MM.1S (cell line): ENCODE measurements around the gene CNTN5.

ENCODE experiments used
- CTCF ChIP-seq: fragments of 300-600 bp; sonication (generic); IDR thresholded peaks from 2 replicates; pipeline ENCODE4 v1.5.1; 2016; ENCODE audit warnings: antibody characterized with exemption, low read length, mixed read lengths
- EZH2 ChIP-seq: fragments of 300-600 bp; sonication (generic); optimal IDR thresholded peaks from 2 replicates; pipeline ENCODE3; 2017; ENCODE audit warnings: low read depth, mild to moderate bottlenecking, antibody characterized with exemption, low read length, mixed read lengths
- EZH2phosphoT487 ChIP-seq: fragments of 300-600 bp; sonication (generic); IDR thresholded peaks from 2 replicates; pipeline ENCODE4 v1.6.1; 2018; ENCODE audit warnings: antibody characterized with exemption, low read length

DNA sequence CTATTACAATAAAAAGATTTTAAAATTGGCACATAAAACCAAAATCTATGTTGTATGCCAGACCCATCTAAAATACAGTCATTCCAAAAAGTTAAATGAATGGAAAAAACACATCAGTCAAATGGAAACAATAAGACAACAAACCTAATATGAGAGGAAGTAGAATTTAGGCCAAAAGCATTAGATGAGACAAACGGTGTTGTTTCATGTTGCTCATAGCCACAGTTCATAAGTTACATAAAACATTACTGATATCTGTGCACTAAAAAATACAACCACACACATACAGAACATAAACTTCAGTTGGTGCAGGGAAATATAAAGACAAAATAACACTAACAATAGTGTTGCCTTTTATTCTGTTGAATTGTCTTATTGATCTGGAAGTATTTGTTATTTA is 661.9 kb downstream of the CNTN5 start:
- no peak for TF ChIP-seq CTCF
- no peak for TF ChIP-seq EZH2
- no peak for TF ChIP-seq EZH2phosphoT487
